ENCODE measurements around the gene GPATCH11.

The GPATCH11 gene

DNA sequence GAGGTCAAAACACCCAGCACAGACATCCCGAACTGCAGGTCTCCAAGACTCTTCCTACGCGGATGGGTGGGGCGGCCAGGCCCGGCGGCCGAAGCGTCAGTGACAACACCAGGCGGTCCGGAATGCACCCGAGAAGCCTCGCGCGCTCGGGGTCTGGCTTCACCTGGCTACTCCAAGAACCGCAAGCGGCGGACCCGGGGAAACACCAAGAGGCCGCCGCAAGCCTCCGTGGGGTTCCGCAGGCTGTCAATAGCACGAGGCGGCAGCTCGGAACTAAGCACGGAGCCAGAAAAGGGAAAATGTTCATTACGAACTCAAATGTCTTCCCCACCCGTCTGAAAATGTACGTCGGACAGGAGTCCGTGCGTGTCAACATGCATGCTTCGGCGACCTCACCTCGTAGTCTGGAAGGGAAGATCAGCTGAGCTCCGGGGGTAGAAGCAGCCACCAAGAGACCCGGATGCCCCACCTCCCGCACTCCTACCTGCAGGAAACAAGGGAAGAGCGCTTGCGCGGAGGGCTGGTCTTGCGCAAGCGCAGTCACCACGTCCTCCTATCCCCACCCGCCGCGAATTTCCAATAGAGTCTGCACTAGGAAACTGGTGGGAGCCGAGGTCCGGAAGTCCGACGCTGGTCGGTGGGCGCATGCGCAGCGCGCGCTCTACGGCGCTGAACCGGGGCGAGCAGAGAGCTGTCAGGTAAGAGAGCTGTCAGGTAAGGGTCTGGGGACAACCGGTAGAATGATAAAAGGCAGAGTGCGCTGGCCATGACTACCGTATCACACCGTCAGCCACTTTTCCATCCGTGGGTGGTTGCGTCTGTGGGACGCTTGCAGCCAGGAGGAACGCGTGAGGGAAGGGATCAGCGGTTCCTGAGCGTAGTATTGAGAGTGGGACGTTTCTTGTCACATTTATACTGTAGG is at the start of gene GPATCH11, which contains the start of gene HEATR5B:
Gene GPATCH11, plus strand, starts transcription at position 646 of the 922 bp plus-strand sequence. CDS start 3,864 bp downstream, outside the sequence.
Gene HEATR5B, minus strand, starts transcription at position 500 of the 922 bp plus-strand sequence. CDS start 958 bp downstream, outside the sequence.
- peak; percentile 99 for DNase-seq

DNA sequence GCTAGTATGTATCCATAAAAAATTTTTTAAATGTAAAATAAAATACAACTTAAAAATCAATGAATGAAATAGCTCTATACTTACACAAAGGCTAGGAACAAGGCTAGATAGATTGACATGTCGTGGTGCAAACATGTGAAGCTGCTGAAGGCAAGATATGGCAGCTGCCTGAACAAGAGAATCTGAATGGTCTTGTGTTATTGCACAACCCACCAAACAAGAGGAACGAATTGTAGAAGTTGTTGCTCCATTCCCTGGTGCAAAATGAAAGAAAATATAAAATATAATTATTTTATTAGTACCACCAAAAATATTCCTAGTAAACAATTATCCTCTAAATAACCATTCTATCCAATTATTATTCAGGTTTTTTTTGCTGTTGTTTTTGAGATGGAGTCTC is 46.5 kb upstream of the GPATCH11 start:
- DNase-seq = no peak

DNA sequence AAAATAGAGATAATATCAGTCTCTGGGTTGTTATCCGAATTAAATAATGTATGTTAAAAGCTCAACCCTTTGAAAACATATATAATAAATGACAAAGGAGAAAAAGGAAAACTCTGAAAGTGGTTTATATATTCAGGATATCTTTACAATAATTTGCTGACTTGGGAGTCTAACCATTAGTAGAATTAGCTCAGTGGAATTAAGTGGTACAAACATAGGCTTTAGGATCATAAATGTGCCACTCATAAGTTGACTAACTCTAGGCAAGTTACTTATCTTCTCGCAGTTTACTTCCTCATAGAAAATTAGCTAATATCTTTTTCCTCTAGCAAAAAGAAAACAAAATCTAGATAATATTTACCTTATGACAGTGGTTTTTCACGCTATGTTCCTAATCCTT is 44.7 kb upstream of the GPATCH11 start:
- no peak for DNase-seq

DNA sequence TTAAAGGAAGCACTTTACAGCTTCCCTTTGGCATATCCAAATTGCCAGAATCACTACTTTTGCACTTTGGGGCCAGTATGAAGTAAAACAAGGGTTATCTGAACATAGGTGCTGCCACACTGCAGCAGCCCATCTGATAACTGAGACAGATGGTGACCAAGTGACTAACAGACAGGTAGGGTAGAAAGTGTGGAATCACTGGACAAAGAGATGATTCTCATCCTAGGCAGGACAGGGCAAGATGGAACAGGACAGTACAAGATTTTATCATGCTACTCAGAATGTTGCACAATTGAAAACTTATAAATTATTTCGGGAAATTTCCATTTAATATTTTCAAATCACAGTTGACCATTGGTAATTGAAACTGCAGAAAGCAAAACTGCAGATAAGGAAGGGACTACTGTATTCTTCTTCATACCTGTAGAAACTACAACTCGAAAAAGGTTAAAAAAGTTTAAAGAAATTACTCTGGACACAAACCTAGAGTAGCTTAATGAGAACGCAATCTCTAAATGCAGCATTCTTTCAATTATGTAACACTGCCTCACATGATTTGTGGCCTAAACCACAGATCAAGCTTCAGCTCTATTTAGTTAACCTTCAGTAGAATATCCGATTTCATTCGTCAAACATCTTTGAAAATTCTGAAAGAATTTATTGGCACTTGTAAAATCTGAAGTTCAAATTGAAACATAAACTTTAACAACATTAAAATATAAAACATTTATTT is 31.6 kb upstream of the GPATCH11 start:
- no peak for DNase-seq

DNA sequence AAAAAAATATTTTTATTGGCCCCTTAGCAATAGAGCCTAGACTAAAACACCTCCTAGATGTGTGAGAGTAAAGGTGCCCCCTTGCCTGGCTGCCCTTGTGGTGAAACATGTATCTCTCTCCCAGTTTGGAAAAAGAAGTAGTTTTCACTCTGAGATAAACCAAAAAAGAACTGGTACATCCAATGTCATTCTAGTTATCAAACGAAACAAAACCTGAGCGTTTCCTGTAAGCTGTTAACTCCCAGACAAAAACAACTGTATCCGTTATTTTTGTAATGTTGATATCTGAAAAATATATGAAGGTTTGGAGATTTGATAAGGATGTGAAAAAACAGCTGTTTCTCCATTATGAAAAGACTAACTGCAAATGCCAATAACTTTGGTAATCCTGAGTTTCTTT is 24.5 kb upstream of the GPATCH11 start:
- DNase-seq = no peak

DNA sequence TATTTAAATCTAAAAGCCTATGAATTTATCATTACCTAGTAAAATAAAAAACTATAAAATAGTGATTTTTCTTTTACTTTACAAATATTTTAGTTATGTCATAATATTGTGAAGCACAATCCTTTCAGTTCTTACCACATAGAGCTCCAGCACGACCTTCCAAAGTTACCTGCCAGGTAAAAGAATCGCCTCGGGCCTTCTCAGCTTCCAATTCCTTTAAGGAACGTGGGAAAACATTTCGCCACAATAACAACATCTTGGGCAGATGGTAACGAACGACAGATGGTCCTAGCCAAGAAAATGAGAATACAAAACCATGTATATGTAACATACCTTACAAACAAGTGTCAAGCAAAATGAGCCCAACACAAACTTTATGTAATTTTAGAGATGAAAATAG is 23.9 kb upstream of the GPATCH11 start:
- no peak for DNase-seq

DNA sequence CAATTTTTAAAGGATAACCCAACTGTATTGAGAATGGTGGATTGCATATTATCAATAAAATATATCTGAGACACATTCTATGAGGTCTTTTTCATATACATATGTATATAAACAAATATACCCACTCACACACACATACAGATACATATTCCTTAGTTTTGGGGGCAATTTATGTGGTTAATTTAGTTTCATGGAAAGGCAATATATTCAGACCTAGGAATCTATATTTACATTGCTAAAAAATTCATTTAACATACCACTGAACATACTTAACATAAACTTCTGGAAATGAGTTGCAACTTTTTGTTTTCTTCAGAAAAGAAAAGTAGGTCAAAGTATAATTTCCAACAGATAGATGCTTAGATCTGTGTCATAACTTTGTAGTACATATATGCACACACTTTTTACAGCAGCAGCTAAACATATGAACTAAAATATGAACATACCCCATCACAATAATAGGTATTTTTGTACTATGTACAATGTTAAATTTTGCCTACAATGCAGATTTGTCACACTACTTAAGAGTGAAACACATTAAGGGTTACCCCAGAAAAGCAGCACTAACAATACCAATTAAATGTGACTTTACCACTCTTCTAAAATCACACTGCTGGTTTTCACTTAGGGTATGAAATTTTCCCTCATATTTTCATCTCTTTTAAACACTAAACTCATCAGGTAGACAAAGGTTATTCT is 23.2 kb upstream of the GPATCH11 start:
- no peak for DNase-seq

DNA sequence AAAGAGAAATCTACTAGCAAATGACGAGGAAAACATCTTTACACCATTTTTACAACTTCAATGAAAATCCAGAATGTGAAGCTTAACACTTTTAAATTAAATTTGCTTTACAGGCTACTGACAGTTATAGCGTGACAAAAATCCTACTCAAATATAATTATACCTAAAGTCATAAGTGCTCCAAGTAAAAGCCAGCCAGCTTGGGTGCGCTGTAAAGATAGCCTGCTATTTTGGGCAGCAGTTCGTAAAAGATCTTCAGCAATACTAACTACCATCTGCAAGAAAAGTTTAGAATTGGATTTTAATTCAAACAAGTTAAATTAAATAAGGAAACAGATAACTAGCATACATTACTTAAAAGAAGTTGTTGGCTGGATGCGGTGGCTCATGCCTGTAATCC is 22.5 kb upstream of the GPATCH11 start:
- DNase-seq = no peak

DNA sequence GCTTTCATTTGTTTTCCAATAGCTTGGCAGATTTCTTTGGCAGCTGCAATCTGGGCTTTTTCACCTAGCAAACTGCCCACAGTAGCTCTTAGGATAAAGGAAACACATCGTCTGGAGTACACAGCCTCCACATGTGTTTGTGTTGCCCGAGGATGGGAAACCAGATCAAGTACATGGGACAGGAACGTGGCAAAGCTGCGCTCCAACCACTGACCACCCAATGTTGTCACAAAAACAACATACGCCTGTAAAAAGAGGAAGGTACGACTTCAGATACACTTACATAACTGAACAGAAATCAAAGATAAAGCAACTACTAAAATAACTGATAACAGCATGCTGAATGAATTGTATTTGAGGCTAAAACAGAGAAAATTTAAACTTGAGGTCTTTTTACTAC is 15.6 kb upstream of the GPATCH11 start:
- no peak for DNase-seq

DNA sequence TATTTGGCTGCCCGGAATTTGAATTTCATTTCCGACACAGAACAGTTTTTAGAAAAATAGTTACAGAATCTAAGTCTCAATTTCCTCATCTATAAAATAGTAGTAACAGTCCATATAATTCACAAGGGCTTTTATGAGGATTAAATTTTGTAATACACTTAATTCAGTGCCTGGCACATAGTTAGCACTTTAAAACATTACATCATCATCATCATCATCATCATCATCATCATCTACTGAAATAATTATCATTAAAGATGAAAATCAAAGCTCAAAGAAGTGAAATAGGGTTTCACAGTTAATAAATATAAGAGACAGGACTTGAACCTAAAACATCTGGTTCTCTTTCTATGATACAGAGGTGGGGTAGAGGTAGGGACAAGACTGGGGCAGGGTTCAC is 13.4 kb upstream of the GPATCH11 start:
- no peak for DNase-seq

DNA sequence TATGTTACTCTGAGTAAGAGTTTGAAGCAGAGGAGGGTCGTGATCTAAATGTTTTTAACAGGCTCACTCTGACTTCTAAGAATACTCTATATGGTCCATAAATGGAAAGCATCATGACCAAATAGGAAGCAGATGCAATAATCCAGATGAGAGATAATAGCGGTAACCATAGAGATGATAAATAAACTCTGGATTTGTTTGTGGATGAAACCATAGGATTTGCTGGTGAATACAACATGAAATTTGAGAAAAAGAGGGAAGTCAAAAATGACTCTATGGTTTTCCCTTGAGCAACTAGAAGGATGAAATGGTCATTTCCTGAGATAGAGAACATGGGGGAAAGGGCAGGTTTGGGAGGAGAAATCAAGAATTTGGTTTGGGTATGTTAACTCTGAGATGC is 4.1 kb upstream of the GPATCH11 start:
- no peak for DNase-seq

DNA sequence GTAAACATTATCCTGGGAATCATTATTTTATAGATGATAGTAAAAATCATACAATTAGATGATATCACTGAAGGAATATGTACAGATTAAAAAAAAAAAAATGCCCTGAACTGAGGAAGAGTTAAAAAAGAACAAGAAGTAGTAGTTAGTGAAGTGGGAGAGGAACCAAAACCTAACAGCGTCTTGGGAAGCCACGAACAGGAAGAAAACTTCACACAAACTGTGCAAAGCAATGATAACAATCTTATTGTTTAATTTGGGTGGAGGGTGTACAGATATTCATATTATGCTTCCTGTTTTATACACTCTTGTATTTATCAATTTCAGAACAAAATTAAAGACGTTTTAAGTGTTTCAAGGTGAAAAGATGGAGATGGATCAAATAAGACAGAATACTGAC is 3.6 kb upstream of the GPATCH11 start:
- no peak for DNase-seq

DNA sequence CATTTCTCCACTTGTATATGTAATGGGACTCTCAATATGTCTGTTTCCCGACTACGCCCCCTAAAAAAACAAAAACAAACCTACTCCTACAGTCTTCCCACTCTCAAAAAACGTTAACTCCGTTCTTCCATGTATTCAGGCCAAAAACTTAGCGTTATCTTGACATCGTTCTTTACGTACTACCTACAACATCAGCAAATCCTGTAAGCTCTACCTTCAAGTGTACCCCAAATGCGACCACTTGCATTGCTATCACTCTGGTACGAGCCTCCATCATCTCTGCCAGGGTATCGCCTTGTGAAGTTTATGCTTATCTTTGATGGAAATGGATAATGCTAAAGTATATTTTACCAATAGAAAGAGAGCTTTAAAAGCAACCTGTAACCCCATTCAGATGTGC is 479 bp downstream of the GPATCH11 start:
- DNase-seq = peak; percentile 23

DNA sequence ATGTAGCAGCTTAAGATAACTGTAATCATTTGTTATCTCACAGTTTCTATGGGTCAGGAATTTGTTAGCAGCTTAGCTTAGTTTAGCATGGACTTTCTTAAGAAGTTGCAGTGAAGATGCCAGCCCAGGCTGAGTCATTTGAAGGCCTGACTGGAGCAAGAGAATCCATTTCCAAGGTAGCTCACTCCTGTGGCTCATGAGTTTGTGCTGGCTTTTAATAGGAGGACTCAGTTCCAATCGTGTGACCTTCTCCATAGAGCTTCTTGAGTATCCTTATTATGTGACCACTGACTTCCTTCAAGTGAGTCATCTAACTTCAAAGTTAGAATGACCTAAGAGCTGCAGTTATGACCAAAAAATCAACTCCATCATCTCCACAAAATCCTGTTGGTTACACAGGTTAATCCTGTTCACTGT is 1.4 kb downstream of the GPATCH11 start:
- no peak for DNase-seq

DNA sequence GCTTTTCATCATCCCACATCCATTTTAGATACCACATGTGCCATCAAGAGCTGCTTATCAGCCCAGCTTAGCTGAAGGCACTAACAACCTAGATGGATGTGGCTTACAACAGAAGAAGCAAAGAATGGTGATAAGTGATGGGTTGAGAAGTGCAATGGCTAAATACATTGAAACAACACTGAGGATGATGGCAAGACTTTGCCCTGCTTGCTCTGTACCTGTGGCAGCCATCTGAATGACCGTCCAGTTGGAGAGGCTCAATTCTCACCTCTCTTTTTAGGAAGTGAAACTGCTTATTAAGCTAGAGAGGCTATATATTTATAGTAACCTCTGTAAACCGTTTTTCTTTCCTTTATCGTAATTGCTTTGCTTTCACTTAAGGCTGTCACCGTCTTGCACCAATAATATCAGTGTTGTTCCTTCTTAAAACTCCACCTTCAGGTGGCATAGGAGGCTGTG is 5.7 kb downstream of the GPATCH11 start:
- DNase-seq = no peak

DNA sequence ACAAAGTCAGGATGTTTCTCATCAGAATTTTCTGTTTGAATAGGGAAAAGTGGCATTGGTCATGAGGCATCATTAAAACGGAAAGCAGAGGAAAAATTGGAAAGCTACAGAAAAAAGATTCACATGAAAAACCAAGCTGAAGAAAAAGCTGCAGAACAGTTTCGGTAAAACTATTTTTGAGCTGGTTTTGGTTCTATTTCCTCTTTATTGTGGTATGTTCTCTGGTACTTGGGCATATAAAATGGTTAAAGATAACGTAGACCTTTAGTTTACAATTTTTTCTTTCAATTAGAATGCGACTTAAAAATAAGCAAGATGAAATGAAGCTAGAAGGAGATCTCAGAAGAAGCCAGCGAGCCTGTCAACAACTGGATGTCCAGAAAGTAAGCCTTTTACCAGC is 7.6 kb downstream of the GPATCH11 start:
- no peak for DNase-seq

DNA sequence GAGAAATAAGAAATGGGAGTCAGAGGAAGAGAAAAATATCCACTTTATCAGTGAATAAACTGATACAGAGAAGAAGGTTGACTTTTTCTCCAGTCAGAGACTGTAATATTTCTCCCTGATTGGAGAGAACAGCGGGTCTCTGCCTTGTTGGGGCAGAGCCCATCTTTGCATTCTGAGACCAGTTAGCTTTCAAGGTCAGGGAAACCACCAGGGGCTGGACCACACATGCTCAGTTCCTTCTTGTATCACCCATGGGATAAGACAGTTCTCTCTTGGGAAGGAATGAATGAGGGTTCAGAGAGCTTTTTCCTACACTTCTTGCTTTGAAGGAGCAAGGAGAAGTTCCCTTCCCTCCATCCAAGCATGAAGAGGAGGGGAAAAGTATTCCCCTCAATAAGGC is 12.2 kb downstream of the GPATCH11 start:
- DNase-seq = no peak

DNA sequence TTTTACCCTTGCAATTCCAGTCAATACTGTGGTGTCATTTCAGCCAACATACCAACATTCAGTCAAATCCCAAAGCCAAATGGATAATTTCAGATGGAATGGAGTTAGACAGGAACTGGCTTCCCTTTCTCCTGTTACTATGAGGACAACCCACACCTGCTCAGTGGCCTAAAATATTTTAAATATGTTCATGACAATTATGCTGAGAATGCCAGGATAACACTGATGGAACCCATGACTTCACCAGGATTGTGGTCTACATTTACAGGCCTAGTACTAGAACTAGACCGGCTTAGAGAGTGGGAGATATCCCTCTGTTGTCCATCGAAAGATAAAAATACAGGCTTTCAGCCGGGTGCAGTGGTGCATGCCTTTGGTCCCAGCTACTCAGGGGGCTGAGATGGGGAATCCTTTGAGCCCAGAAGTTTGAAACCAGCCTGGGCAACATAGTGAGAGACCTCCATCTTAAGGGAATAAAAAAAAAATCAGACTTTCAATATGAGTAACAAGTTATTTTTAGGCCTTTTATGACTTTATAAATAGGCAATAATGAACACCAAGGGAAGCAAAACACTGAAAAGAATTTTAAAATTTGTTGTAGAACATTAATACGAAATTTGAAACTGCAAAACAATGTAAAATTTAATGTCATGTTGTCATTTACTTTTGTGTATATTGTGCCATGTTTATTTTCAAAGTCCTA is 14.2 kb downstream of the GPATCH11 start:
- DNase-seq = no peak

DNA sequence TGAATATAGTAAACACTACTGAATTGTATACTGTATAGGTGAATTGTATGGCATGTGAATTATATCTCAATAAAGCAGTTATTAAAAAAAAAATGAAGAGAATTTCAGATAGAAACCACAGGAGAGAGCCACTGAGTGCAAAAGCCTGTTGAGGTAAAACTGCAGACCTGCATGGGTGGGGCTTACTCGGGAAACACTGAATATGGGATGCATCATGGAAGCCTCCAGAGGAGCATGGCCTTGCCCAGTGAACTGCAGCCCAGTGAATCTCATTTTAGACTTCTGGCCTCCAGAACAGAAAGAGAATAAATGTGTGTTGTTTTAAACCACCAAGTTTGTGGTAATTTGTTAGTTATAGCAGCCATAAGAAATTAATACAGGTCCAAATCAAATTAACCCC is 15.7 kb downstream of the GPATCH11 start:
- DNase-seq = no peak

DNA sequence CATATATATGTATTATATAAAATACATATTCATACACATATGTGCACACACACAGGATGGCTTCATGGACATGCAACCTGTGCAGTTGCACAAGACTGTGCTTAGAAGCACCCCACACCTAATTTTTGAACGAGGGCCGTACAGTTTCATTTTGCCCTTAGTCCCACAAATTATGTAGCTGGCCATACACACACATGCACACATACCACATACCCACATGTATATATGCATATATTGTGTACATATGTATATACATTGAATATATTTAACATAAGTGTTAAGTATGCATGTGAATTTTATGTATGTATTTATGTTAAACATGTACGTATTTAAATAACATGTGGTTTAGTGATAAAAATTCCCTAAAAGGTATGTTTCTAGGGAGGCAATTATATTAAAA is 18.3 kb downstream of the GPATCH11 start:
- DNase-seq = no peak

DNA sequence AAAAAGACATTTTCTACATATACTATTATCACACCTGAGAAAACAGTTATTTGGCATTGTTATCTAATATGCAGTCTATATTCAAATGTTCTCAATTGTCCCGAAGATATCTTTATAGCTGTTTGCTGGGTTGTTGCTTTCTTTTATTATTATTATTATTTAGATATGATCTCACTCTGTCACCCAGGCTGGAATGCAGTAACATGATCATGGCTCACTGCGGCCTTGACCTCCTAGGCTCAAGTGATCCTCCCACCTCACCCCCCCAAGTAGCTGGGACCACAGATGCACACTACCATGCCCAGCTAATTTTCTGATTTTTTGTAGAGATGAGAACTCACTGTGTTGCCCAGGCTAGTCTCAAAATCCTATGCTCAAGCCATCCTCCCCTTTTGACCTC is 19.9 kb downstream of the GPATCH11 start:
- no peak for DNase-seq

DNA sequence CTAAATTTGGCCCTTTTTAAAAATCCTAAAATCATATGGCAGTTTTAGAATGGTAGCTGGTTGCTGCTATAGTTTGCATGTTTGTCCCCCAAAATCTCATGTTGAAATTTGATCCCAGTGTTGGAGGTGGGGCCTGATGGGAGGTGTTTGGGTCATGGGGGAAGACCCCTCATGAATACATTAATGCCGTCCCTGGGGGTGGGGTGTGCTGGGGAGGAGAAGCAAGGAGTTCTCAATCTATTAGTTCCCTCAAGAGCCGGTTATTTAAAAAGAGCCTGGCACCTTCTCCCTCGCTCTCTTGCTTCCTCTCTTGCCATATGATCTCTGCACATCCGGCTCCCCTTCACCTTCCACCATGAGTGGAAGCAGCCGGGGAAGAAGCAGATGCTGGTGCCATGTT is 20.8 kb downstream of the GPATCH11 start:
- DNase-seq = no peak

DNA sequence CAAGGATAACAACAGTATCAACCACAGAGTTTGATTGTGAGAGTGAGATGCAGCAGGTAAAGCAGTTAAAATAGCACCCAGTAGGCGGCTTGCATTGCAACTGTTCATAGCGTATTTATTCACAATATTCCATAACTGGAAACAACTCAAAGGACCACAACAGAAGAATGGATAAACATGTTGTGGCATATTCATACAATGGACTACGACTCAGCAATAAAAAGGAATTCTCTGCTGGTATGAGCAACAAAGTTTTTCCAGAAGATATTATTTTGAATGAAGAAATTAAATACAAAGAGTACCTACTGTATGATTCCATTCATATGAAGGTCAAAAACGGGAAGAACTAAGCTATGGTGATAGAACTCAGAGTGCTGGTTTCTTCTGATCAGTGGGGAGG is 25.2 kb downstream of the GPATCH11 start:
- no peak for DNase-seq

Data from NCI-H82 (cell line).